ENCODE results near the gene KMT2E.
A peak's percentile ranks its signal among the peaks of the same experiment; 100 is the strongest.

KMT2E gene

GRCh38 chr7:105017657-105018365, 3.8 kb downstream of the KMT2E start:
- no peak for DNase-seq
- Histone ChIP-seq H3K36me3 (peaks cover 5% of the 10 kb centered on the region), H3K4me3 (ENCODE audit: low read depth, low read length) (peak overlapping the region; percentile 84), H3K9me3 (ENCODE audit: severe bottlenecking) (no peaks in the 10 kb centered on the region), H3K27me3 (ENCODE audit: insufficient read depth, low read depth, severe bottlenecking) (no peaks in the 10 kb centered on the region), H3K27ac (peak overlapping the region; percentile 100)
- no peak for TF ChIP-seq CTCF (IDR thresholded peaks at IDR 0.05; ENCODE audit: low read depth, low read length)

GRCh38 chr7:105019269-105019668, 5.3 kb downstream of the KMT2E start:
- no peaks in the 10 kb centered on the region for H3K9me3 ChIP-seq (ENCODE audit: severe bottlenecking)
- H3K36me3 ChIP-seq, result no peaks in the 10 kb centered on the region; the same call in none of the 2 replicates
- no peak for TF ChIP-seq CTCF (IDR thresholded peaks at IDR 0.05; ENCODE audit: low read depth, low read length)
- no peaks in the 10 kb centered on the region for H3K27me3 ChIP-seq (ENCODE audit: insufficient read depth, low read depth, severe bottlenecking)
- DNase-seq, result no peak
- H3K27ac ChIP-seq, result no peak overlapping the region
- H3K4me3 ChIP-seq (ENCODE audit: low read depth, low read length), result no peak overlapping the region

- no peak overlapping the region for H3K4me3 ChIP-seq (ENCODE audit: low read depth, low read length)
- H3K36me3 ChIP-seq, result no peaks in the 10 kb centered on the region
- no peaks in the 10 kb centered on the region for H3K27me3 ChIP-seq (ENCODE audit: insufficient read depth, low read depth, severe bottlenecking)
- DNase-seq, result no peak
- no peak for TF ChIP-seq CTCF (IDR thresholded peaks at IDR 0.05; ENCODE audit: low read depth, low read length)
- no peak overlapping the region for H3K27ac ChIP-seq
- H3K9me3 ChIP-seq (ENCODE audit: severe bottlenecking), result no peaks in the 10 kb centered on the region
Observed at GRCh38 chr7:105020926-105021325, 6.9 kb downstream of the KMT2E start.

- no peak for DNase-seq
- Histone ChIP-seq H3K27me3 (ENCODE audit: insufficient read depth, low read depth, severe bottlenecking) (no peaks in the 10 kb centered on the region), H3K27ac (no peak overlapping the region), H3K9me3 (ENCODE audit: severe bottlenecking) (no peaks in the 10 kb centered on the region), H3K4me3 (ENCODE audit: low read depth, low read length) (no peak overlapping the region), H3K36me3 (no peaks in the 10 kb centered on the region)
- TF ChIP-seq CTCF (IDR thresholded peaks at IDR 0.05; ENCODE audit: low read depth, low read length), result no peak
Observed at GRCh38 chr7:105021352-105021751, 7.3 kb downstream of the KMT2E start.

- no peak for TF ChIP-seq CTCF (IDR thresholded peaks at IDR 0.05; ENCODE audit: low read depth, low read length)
- DNase-seq, result no peak
- H3K27ac ChIP-seq, result no peak overlapping the region
- H3K4me3 ChIP-seq (ENCODE audit: low read depth, low read length), result no peak overlapping the region
- H3K27me3 ChIP-seq (ENCODE audit: insufficient read depth, low read depth, severe bottlenecking), result no peaks in the 10 kb centered on the region
- H3K36me3 ChIP-seq, result no peaks in the 10 kb centered on the region
- no peaks in the 10 kb centered on the region for H3K9me3 ChIP-seq (ENCODE audit: severe bottlenecking)
Observed at GRCh38 chr7:105021967-105022366, 8.0 kb downstream of the KMT2E start.

GRCh38 chr7:105022458-105022857, 8.5 kb downstream of the KMT2E start:
- Histone ChIP-seq H3K36me3 (no peaks in the 10 kb centered on the region), H3K4me3 (ENCODE audit: low read depth, low read length) (no peak overlapping the region), H3K9me3 (ENCODE audit: severe bottlenecking) (no peaks in the 10 kb centered on the region), H3K27me3 (ENCODE audit: insufficient read depth, low read depth, severe bottlenecking) (no peaks in the 10 kb centered on the region), H3K27ac (no peak overlapping the region)
- TF ChIP-seq CTCF (IDR thresholded peaks at IDR 0.05; ENCODE audit: low read depth, low read length), result no peak
- DNase-seq, result no peak
